Upper lobe of left lung (tissue), 4 donors: Measurements from ENCODE around the gene FNTB.

Experiments used
- CTCF ChIP-seq, 6 experiments: fragments of 450-650 bp in 4 of 6; fragments of 200-600 bp in 2 of 6; sonication (generic) in 2 of 6; IDR thresholded peaks; one replicate each; pipeline ENCODE4 v1.5.1; 2016 to 2019; ENCODE audit warnings: antibody characterized with exemption in 6 of 6
- EP300 ChIP-seq, 4 donors: sonication (generic); formaldehyde crosslinking; IDR thresholded peaks; one replicate each; pipeline ENCODE4 v1.5.1; 2017; ENCODE audit warnings: antibody characterized with exemption in 4 of 4, control low read depth in 2 of 4
- POLR2A ChIP-seq, 4 donors: fragments of 450-650 bp; IDR thresholded peaks; one replicate each; pipeline ENCODE4 v1.5.1; 2016 to 2017; ENCODE audit warnings: antibody characterized with exemption in 4 of 4, mild to moderate bottlenecking in 2 of 4
- POLR2AphosphoS5 ChIP-seq, 2 donors: sonication (generic); formaldehyde crosslinking; IDR thresholded peaks; one replicate each; pipeline ENCODE4 v1.5.1; 2017; ENCODE audit warnings: antibody characterized with exemption in 2 of 2

GRCh38 chr14:65011538-65011937 is 24.8 kb downstream of the FNTB start:
- TF ChIP-seq CTCF (IDR thresholded peaks at IDR 0.05) (no peak), POLR2A (IDR thresholded peaks at IDR 0.05) (no peak), EP300 (IDR thresholded peaks at IDR 0.05) (no peak), POLR2AphosphoS5 (IDR thresholded peaks at IDR 0.05) (no peak)
